NCI-H774 (cell line): ENCODE measurements around the gene CWF19L1.

Experiments
- DNase-seq: peaks from one replicate; lab custom pipeline; 2025; lab: John Stamatoyannopoulos, UW

The CWF19L1 gene

DNA sequence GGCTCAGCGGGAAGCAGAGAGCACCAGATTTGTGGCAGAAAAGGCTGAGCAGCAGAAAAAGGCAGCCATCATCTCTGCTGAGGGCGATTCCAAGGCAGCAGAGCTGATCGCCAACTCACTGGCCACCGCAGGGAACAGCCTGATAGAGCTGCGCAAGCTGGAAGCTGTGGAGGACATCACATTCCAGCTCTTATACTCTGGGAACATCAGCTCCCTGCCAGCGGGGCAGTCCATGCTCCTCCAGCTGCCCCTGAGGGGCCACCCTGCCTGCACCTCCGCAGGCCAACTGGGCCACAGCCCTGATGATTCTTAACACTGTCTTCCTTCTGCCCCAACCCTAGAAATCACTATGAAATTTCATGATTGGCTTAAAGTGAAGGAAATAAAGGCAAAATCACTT lies 18.6 kb downstream of the CWF19L1 start:
- no peak for DNase-seq

DNA sequence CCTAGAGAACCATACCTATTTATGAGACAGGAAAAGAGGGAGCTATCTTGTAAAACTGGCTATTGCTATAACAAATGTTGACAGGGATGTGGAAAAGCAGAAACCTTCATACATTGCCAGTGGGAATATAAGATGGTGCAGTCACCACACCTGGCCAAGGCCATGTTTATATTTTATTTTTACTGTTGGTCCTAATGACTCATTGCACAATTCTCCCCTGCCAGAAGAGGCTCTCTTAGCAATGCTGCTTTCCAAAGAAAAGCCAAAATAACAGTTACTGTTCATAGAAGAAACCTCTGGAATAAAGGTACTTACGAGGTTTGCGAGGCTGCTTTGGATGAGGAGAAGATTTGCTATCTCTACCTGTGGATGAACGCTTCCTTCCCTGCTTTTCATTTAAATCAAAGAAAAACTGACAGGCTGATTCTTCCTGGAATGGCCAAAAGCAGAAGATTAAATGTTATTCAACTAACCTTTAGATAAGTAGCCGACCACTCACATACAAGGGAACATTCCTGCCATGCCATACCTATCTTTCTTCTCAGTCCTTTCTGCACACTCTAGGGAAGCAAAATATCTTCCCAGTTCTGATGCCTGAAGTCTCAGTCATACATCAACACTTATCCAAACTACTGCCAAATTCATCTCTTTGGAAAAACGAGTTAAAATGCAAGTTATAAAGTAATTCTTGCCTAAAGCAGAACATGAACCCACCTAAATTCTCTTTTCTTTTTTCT lies 21.8 kb downstream of the CWF19L1 start:
- no peak for DNase-seq

DNA sequence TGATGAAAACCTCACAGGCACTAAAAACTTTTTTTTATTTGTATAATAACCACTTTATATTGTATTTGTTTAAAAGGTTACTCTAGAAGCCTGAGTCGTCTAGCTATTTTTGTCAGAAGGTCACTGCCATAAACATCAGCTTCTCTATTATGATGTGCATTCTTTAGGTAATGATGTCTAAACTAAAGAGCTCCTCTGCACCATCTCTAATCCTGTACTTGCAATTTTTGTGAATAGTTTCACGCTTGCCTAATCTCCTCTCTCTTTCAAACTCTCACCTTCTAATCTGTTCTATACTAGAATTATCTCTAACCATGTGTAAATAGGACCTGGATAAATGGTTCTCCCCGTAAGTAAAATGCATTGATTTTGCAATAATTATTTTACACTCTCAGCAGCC lies 27.6 kb downstream of the CWF19L1 start:
- no peak for DNase-seq

DNA sequence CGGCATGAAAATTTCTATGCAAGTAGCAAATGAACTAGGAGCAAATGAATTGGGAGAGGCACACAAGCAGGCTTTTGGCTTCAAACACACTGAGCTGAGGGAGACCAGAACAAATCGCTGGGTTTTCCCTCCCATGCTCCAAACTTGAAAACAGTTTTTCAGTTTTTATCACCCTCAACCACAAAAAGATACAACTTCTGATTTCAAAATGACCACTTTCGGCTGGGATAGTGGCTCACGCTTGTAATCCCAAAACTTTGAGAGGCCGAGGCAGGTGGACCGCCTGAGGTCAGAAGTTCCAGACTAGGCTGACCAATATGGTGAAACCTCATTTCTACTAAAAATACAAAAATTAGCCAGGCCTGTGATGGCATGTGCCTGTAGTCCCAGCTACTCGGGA lies 29.0 kb downstream of the CWF19L1 start:
- DNase-seq: no peak

DNA sequence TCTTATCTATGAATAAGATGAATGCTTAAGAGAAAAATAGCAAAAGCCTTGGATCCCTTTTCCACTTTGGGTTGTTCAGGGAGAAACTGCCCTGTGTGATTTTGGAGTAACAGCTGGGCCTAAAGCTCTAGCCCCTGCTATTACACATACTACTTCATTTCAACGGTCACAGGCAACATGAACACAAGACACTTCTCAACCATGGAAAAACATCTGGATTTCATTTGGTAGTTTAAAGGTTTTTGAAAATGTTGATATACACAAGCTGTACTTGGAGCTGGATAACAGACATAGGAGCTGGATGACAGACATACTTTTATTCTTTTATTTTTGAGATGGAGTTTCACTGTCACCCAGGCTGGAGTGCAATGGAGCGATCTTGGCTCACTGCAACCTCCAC lies 35.3 kb downstream of the CWF19L1 start:
- DNase-seq: no peak

DNA sequence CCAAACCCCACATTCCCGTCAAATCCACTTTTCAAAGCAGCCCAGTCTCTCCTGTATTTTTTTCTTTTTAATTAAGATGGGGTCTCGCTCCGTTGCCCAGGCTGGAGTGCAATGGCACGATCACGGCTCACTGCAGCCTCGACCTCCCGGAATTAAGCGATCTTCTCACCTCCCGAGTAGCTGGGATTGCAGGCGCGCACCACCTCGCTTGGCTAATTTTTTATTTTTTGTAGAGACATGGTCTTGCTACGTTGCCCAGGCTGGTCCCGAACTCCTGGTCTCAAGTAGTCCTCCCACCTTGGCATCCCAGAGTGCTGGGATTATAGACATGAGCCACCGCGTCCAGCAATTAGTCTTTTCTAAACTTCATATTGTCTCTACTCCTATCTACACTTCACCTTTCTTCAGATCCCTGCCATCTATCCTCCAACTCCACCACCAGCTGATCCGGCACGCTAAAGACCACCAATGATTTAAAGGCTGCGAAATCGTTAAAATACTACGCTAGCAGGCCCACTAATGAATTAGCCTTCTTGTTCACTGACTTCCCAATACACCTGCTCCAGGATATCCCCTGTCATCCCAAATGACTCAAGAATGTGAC lies 37.5 kb downstream of the CWF19L1 start:
- DNase-seq: no peak

DNA sequence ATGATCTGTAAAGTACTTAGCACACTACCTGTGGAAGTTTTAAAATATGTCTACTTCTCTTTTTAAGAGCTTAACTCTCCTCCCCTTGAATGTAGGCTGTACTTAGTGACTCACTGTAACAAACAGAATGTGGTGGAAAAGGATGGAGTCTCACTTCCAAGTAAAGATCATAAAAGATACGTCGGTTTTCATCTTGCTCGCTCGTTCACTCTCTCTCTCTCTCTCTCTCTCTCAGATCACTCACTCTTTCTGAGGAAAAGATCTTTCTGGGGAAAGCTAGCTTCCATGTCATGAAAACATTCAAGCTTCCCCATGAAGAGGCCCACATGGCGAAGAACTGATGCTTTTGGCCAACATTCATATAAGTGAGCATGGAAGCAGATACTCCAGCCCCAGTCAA lies 43.6 kb downstream of the CWF19L1 start:
- DNase-seq: no peak

DNA sequence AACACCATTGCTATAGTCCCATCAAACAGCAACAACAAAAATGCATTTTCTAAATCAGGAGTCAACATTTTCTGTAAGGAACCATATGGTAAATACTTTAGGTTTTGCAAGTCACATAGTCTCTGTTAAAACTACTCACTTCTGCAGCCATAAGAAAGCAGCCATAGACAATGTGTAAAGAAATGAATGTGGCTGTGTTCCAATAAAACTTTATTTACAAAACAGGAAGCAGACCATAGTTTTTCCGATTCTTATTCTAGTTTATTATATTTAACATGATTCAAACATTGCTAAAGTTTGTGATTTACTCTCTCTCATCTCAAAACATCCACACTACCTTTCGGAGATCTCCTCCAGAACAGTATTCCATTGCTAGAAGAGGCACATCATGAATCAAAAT lies 44.9 kb downstream of the CWF19L1 start:
- no peak for DNase-seq

DNA sequence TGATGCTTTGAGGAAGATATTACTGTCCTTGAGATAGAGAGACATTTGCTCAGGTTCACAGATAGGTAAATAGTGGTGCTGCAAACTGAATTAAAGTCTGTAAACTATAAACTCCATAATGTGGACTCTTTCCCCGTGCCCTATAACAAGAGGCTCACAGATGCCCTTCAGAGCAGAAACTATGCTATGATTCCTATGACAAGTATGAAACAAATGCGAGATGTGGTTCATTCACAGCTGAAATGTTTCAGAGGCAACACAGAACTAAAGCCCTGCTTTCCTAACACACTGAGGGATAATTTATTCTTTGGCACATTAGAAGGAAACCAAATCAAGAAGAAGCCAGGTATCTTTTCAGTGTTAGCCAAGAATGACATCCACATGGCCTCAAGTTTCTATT lies 51.4 kb downstream of the CWF19L1 start:
- no peak for DNase-seq

DNA sequence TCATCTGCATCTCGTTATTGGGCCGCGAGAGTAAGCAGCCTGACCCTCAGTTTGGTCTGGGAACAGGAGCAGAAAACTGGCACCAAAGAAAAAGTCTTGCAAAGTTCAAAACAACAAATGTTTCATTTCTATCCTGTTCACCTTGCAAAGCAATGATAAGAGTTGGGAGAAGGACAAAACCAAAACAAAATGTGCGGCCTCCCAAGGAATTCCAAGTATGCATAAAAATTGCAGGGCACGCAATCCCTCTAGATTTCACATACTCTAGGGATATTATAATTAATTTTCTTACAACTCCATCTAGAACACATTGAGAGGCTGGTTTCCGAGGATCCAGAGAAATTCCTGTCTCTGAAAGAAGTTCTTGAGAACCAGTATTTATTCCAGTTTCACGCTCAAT lies 58.1 kb downstream of the CWF19L1 start:
- no peak for DNase-seq

DNA sequence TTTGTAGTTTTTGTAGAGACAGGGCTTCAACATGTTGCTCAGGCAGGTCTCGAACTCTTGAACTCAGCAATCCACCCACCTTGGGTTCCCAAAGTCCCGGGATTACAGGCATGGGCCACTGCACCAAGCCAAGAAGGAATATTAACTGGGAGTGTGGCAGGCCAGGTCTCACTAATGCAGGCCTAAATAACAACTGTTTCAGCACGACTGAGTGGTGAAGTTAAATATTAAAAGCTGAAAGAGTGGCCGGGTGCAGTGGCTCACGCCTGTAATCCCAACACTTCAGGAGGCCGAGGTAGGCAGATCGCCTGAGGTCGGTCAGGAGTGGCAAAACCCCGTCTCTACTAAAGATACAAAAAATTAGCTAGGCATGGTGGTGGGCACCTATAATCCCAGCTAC lies 59.2 kb downstream of the CWF19L1 start:
- DNase-seq: no peak

DNA sequence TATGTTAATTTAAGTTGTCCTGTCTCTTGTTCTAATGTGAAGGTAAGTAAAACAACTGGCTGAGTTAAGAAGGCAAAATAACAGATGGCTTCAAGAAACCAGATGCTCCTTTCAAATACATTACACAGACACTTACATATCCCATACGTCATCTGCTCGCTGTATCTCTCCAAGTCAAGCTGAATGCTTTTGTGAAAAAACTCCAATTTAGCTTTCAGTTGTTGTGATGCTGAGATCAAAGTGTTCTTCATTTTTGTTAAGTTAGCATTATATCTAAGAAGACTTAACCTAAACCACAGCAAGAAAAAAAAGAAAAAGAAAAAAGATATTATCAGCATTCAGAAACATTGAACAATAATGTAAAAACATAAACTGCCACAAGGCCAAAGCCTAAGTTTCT lies 63.1 kb downstream of the CWF19L1 start:
- no peak for DNase-seq

DNA sequence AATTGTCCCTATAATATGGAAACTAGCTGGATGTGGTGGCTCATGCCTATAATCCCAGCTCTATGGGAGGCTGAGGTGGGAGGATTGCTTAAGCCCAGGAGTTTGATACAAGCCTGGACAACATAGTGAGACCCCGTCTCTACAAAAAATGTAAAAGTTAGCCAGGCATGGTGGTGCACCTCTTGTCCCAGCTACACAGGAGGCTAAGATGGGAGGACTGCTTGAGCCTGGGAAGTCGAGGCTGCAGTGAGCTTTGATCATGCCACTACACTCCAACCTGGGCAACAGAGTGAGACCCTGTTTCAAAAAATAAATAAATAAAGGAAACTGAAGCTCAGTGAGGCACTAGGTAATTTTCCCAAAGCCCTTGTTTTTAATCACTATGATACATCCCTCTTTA lies 65.9 kb downstream of the CWF19L1 start:
- DNase-seq: no peak

DNA sequence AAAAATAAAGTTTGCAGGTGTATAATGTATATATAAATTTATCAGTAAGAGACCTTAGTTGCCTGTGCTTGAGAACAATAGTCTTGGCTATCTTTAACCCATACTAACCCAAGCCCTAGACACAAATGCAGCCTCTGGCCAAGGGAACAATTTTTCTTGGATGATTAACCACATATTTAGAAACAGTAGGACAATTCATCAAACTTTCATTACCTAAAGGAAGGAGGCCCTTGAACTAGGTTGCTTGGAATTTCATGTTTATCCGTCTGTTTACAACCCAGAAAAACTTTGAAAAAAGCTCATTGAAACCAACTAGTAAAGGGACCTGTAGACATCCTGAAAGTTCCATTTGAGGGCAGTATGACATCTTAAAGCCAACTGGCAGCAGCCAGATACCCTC lies 72.7 kb downstream of the CWF19L1 start:
- no peak for DNase-seq

DNA sequence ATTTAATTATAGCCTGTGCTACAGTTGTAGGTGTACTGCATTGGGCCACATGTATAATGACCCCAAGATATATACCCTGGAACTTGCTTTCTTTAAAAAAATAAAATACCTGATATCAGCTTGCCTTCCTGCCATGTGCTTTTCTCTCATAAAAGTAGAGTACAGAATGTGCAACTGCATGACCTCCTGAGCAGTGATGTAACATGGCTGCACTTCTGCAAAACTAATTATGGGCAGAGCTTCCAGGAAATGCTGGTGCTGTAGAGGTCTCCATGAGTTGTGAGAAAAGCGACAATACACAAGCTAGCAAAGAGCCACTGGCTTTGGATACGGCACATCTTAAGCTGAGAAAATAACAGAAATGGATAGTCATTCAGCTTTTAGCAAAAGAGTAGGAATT lies 75.1 kb downstream of the CWF19L1 start:
- DNase-seq: no peak

DNA sequence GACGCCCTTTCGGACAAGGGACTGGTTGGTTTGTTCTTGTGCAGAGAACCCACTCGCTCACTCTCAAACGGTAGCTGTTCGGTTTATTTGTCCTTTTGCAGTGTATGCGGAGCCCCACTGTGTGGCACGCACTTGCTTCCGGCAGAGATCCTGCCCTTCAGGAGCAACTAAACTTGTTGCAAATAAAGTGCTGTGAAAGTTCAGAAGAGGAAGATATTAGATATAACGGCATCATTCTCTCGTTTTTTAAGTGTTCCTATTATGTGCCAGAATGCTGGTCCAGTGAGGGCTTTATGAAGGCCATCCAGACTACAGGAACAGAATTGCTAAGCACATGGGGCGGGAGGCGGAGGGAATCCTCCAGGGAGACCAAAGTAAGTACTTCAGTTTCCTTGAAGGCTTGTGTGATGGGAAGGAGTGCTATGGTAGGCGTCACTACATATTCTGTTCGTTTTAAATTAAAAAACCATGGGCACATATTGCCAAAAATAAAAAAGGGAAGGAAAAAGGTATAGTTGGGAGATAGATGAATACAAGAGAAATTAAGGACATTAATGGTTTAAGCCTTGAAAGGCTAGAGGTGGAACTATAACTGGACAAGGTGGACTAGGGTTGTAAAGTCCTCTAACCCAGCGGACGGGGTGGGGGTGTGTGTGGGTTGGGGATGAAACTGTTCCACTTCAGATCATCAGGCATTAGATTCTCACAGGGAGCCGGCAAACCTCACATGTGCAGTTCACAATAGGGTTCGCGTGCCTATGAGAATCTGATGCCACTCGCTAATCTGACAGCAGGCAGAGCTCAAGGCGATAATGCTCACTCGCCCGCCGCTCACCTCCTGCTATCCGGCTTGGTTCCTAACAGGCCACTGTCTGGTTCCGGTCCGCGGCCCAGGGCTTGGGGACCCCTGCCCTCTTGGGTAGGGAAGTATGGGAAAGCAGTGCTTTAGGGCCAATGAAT lies 80.9 kb downstream of the CWF19L1 start:
- no peak for DNase-seq

DNA sequence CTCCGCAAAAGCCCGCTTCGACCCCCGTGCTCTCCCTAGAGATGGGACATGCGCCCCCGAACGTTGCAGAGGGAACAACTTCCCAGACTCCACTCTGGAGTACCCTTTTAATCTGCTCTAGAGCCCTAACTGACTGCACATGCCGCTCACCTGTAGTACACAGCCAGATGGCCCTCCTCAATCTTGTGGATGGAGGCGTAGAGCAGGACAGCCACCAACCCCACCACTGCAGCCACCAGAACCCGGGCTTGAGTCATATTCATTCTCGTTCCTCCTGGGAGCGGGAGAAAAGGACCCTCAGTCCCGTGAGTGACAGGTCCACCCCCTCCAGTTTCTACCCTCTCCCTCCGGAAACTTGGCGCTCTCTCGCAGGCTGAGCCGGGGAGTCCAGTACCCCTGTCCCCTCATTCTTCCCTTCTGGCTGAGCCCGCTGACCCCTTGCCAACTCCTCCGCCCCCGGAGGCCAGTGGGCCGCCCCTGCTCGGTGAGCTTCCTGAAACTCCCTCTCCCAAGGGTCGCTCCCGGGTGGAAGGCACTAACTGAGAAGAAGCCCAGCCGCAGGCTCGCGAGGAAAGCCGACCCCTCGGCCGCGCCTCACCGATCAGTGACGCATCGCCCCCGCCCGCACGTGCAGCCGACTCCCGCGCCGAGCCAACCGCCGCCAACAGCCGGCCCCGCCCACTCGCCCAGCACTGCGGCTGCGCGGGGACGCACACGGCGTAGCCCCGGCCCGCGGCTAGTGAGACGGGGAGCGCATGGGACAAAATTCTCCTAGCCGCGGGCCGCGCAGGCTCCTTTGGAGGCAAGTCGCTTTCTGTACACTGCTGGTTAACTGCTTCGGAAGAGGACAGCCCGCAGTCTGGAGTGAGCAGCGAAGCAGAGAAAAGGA lies 81.8 kb downstream of the CWF19L1 start, which contains the start of gene ERLIN1:
TSS of gene ERLIN1 (minus strand) at position 666 of the 889 bp plus-strand sequence. CDS start at position 263, 403 bp downstream.
- DNase-seq: peak; percentile 73

DNA sequence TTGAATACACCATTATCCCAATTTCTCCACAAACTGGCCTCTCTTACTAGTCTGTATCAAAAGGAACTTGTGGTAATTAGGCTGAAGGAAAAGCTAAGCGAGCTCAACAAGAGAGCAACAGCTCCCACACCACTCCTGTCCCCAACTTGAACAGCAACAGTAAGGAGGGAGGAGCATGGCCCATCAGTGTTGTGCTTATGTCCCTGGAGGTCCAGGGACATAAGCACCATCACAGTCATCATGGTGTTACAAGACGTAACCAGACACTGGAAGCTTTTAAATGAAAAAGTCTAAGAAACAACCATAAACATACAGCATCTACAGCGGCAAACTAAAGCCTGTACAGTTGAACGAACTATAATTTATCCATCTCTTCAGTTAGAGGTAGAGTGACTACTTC lies 82.6 kb downstream of the CWF19L1 start:
- DNase-seq: no peak

DNA sequence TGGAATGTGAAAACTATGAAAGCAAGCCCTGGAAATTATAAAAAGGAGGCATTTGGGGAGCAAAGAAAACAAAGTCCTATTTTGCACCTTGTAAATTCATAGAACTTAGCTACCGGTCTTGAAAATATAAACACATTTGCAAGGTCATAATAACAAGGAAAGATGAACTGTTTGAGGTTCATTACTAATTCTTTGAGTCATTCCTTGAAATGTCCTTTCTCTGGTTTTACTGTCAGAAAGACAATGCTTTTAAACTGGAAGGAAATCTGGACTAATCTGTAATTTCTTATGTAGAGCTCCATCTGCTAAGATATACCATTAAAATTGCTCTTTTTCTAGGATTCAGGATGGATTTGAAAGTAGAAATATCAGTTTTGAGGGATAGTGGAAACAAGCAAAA lies 83.0 kb downstream of the CWF19L1 start:
- DNase-seq: no peak

DNA sequence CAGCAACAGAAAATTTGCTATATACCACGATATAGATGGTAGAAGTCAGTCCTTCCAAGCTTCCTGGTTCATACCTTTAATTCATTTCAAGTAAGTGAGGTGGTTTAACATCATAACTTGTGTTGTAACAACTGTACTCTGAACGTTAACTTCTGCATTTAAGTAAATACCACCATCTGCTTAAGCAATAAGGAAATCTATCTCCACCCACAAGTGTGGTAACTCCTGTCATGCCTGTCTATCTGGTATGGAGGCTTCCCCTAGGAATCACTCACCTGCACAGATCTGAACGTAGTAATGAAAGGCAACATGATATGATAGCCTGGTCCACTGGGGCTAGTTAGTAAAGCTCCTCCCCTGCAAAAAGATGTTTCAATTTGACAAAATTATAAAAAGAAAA lies 84.0 kb downstream of the CWF19L1 start:
- DNase-seq: no peak

DNA sequence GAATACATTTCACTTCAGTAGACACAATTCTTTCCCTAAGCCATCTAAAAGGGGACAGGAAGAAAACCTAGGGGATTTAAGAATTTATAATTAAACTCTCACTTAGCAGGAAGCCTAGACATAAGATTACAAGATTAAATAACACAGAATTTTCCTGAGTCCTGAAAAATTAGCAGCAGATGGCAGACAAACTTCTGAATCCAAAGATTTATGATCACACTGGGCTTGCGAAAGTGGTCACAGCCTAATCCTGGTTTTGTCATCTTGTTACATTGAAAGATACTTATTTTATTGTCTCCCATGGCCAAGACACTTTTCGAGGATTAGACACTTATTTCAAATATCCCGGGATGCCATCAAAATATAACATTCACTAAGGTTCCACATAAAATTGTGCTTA lies 84.5 kb downstream of the CWF19L1 start:
- no peak for DNase-seq
